H1 (cell line): ENCODE measurements around the gene CRTAP. TPM values are rescaled to one million over a fixed set of nuclear protein-coding genes. Genes with fewer than 3 reads are reported as not detected.

ENCODE experiments used
- CTCF ChIA-PET: fragments of 300-600 bp; sonication (Branson Sonifier 250); formaldehyde crosslinking; loops from one replicate; lab custom pipeline; 2021; ENCODE audit not compliant: partially characterized antibody; lab: Charles Lee
- POLR2A ChIA-PET: fragments of 300-600 bp; sonication (Branson Sonifier 250); formaldehyde crosslinking; loops from one replicate; lab custom pipeline; 2021; ENCODE audit warnings: inconsistent platforms; ENCODE audit not compliant: partially characterized antibody; lab: Charles Lee
- DNase-seq, 2 experiments: peaks; one replicate each; pipeline versions ENCODE4 v3.0.0 to v3.0.0-alpha.2; 2010 to 2022; ENCODE audit warnings: low spot score in 2 of 2, low read depth in 1 of 2, mixed read lengths in 1 of 2
- FAIRE-seq: peaks from 2 replicates; lab custom pipeline; 2011; peaks lifted over from hg19 to GRCh38; lab: Jason Lieb, UNC
- H2AFZ ChIP-seq: 2 replicates; pipeline ENCODE4 v1.8.1; 2012; ENCODE audit warnings: low read length, inconsistent platforms
- H2AK5ac ChIP-seq: 2 replicates; pipeline ENCODE4 v1.6.1; 2013; ENCODE audit warnings: low read depth, low read length
- H2BK120ac ChIP-seq: replicated peaks from 2 replicates; pipeline ENCODE3; 2013; ENCODE audit warnings: low read depth, low read length, inconsistent platforms
- H2BK12ac ChIP-seq: 2 replicates; pipeline ENCODE4 v1.6.1; 2013; ENCODE audit warnings: low read depth, low read length
- H2BK15ac ChIP-seq: 2 replicates; pipeline ENCODE4 v1.6.1; 2013; ENCODE audit warnings: low read length
- H2BK20ac ChIP-seq: 2 replicates; pipeline ENCODE4 v1.6.1; 2013; ENCODE audit warnings: low read length
- H2BK5ac ChIP-seq: 2 replicates; pipeline ENCODE4 v1.6.1; 2013; ENCODE audit warnings: low read depth, low read length
- H3K14ac ChIP-seq: 2 replicates; pipeline ENCODE4 v1.6.1; 2013; ENCODE audit warnings: inconsistent platforms; ENCODE audit not compliant: insufficient read length
- H3K18ac ChIP-seq: 2 replicates; pipeline ENCODE4 v1.6.1; 2013; ENCODE audit warnings: low read length; ENCODE audit errors: extremely low read depth
- H3K23ac ChIP-seq: 2 replicates; pipeline ENCODE4 v1.6.1; 2013; ENCODE audit warnings: inconsistent platforms; ENCODE audit not compliant: insufficient read length
- H3K23me2 ChIP-seq: 2 replicates; pipeline ENCODE4 v1.6.1; 2013; ENCODE audit warnings: low read depth, low read length
- H3K27ac ChIP-seq: 2 replicates; pipeline ENCODE4 v1.6.1; 2011; ENCODE audit warnings: low read depth, low read length, inconsistent platforms
- H3K27me3 ChIP-seq, 4 experiments: replicated peaks in 1 of 4; 1 replicate in 1 of 4; 2 replicates in 3 of 4; pipeline versions ENCODE4 v1.6.1 to v1.8.1; 2011 to 2013; ENCODE audit warnings: low read length in 3 of 4, mild to moderate bottlenecking in 3 of 4, inconsistent platforms in 2 of 4, mixed read lengths in 2 of 4, moderate library complexity in 1 of 4; ENCODE audit not compliant: control insufficient read depth in 3 of 4, insufficient read depth in 3 of 4; ENCODE audit errors: extremely low read depth in 1 of 4
- H3K36me3 ChIP-seq, 4 experiments: 2 replicates each; pipeline versions ENCODE4 v1.6.1 to v1.8.1; 2011 to 2013; ENCODE audit warnings: mild to moderate bottlenecking in 4 of 4, low read length in 3 of 4, moderate library complexity in 2 of 4, control low read depth in 1 of 4, inconsistent platforms in 1 of 4; ENCODE audit not compliant: insufficient read depth in 4 of 4, control insufficient read depth in 2 of 4
- H3K4ac ChIP-seq: replicated peaks from 2 replicates; pipeline ENCODE3; 2013; ENCODE audit warnings: low read length, low read depth, mixed read lengths, inconsistent platforms; ENCODE audit not compliant: insufficient read length
- H3K4me1 ChIP-seq, 4 experiments: replicated peaks in 1 of 4; 1 replicate in 1 of 4; 2 replicates in 3 of 4; pipeline versions ENCODE4 v1.6.1 to v1.8.1; 2011 to 2013; ENCODE audit warnings: low read length in 3 of 4, inconsistent platforms in 2 of 4, mixed read lengths in 1 of 4; ENCODE audit not compliant: insufficient read depth in 4 of 4, control insufficient read depth in 3 of 4
- H3K4me2 ChIP-seq, 2 experiments: 2 replicates each; pipeline versions ENCODE4 v1.6.1 to v1.8.1; 2011 to 2013; ENCODE audit warnings: low read depth in 2 of 2, low read length in 2 of 2, control low read depth in 1 of 2, inconsistent platforms in 1 of 2, mild to moderate bottlenecking in 1 of 2; ENCODE audit not compliant: insufficient read depth in 1 of 2
- H3K4me3 ChIP-seq, 4 experiments: fragments of 200-600, 300-600 bp in 1 of 4; sonication (generic), shearing (Covaris generic), sonication (Bioruptor Twin) in 1 of 4; 2 replicates each; pipeline versions ENCODE4 v1.5.1 to v1.8.1; 2011 to 2016; ENCODE audit warnings: low read length in 4 of 4, low read depth in 3 of 4, control low read depth in 2 of 4, inconsistent platforms in 2 of 4, mild to moderate bottlenecking in 2 of 4, mixed read lengths in 1 of 4, moderate library complexity in 1 of 4; ENCODE audit not compliant: insufficient read depth in 2 of 4; ENCODE audit errors: extremely low read depth in 1 of 4
- H3K56ac ChIP-seq: replicated peaks from 2 replicates; pipeline ENCODE3; 2013; ENCODE audit warnings: low read depth, mild to moderate bottlenecking, mixed read lengths, low read length, inconsistent platforms; ENCODE audit not compliant: insufficient read length
- H3K79me1 ChIP-seq: 2 replicates; pipeline ENCODE4 v1.6.1; 2013; ENCODE audit warnings: low read depth, low read length, control low read depth
- H3K79me2 ChIP-seq, 2 experiments: 2 replicates each; pipeline versions ENCODE4 v1.6.1 to v1.8.1; 2012 to 2013; ENCODE audit warnings: low read length in 2 of 2, mild to moderate bottlenecking in 2 of 2, inconsistent platforms in 1 of 2; ENCODE audit not compliant: insufficient read depth in 2 of 2, control insufficient read depth in 1 of 2
- H3K9ac ChIP-seq, 4 experiments: replicated peaks in 1 of 4; 1 replicate in 1 of 4; 2 replicates in 3 of 4; pipeline versions ENCODE4 v1.6.1 to v1.8.1; 2011 to 2013; ENCODE audit warnings: low read depth in 3 of 4, low read length in 3 of 4, control low read depth in 2 of 4, mild to moderate bottlenecking in 2 of 4, moderate library complexity in 2 of 4, inconsistent platforms in 1 of 4; ENCODE audit errors: extremely low read depth in 1 of 4
- H3K9me3 ChIP-seq, 2 experiments: 2 replicates each; pipeline versions ENCODE4 v1.6.1 to v1.8.1; 2012 to 2013; ENCODE audit warnings: mild to moderate bottlenecking in 2 of 2, moderate library complexity in 2 of 2, control low read depth in 1 of 2, inconsistent platforms in 1 of 2, low read depth in 1 of 2, low read length in 1 of 2, mixed read lengths in 1 of 2; ENCODE audit not compliant: insufficient read depth in 2 of 2
- H4K20me1 ChIP-seq, 2 experiments: replicated peaks in 1 of 2; 2 replicates each; pipeline versions ENCODE3 to v1.8.1; 2011 to 2013; ENCODE audit warnings: inconsistent platforms in 2 of 2, low read length in 2 of 2, mild to moderate bottlenecking in 1 of 2; ENCODE audit not compliant: insufficient read depth in 2 of 2, control insufficient read depth in 1 of 2
- H4K5ac ChIP-seq: 2 replicates; pipeline ENCODE4 v1.6.1; 2013; ENCODE audit warnings: low read length, low read depth, mixed read lengths, inconsistent platforms; ENCODE audit not compliant: insufficient read length
- H4K8ac ChIP-seq: 2 replicates; pipeline ENCODE4 v1.8.0; 2013; ENCODE audit warnings: mild to moderate bottlenecking, moderate library complexity, low read length, inconsistent platforms; ENCODE audit not compliant: insufficient read depth; ENCODE audit errors: extremely low read depth
- H4K91ac ChIP-seq: replicated peaks from 2 replicates; pipeline ENCODE3; 2013; ENCODE audit warnings: low read length, mixed read lengths, inconsistent platforms; ENCODE audit not compliant: insufficient read length
- BRCA1 ChIP-seq: IDR thresholded peaks from 2 replicates; pipeline ENCODE4 v1.6.1; 2012; ENCODE audit warnings: low read depth, low read length, improper control_type of control experiment
- CHD2 ChIP-seq: IDR thresholded peaks from 2 replicates; pipeline ENCODE4 v1.6.1; 2012; ENCODE audit warnings: low read length, improper control_type of control experiment
- GABPA ChIP-seq: IDR thresholded peaks from 2 replicates; pipeline ENCODE4 v1.6.1; 2011; ENCODE audit warnings: mild to moderate bottlenecking, low read length, moderate library complexity, borderline replicate concordance; ENCODE audit not compliant: insufficient read depth
- HDAC6 ChIP-seq: IDR thresholded peaks from one replicate; pipeline ENCODE4 v1.7.1; 2012; ENCODE audit warnings: low read depth, mild to moderate bottlenecking, inconsistent platforms, low read length, moderate library complexity
- KDM4A ChIP-seq: IDR thresholded peaks from one replicate; pipeline ENCODE4 v1.7.1; 2012; ENCODE audit warnings: low read depth, mild to moderate bottlenecking, moderate library complexity, low read length, inconsistent platforms; ENCODE audit not compliant: severe bottlenecking
- RXRA ChIP-seq: IDR thresholded peaks from 2 replicates; pipeline ENCODE4 v1.6.1; 2011; ENCODE audit warnings: low read depth, mild to moderate bottlenecking, low read length, moderate library complexity; ENCODE audit not compliant: insufficient read depth
- SAP30 ChIP-seq: fragments of 300-600 bp; sonication (generic); IDR thresholded peaks from 2 replicates; pipeline ENCODE4 v1.7.1; 2012; ENCODE audit warnings: low read length, moderate library complexity, mild to moderate bottlenecking, inconsistent platforms; ENCODE audit not compliant: insufficient read depth, insufficient replicate concordance
- SIRT6 ChIP-seq: IDR thresholded peaks from one replicate; pipeline ENCODE4 v1.7.1; 2012; ENCODE audit warnings: low read length, inconsistent platforms
- SP1 ChIP-seq: IDR thresholded peaks from 2 replicates; pipeline ENCODE4 v1.6.1; 2011; ENCODE audit warnings: low read depth, low read length
- SP2 ChIP-seq: IDR thresholded peaks from 2 replicates; pipeline ENCODE4 v1.6.1; 2012; ENCODE audit warnings: mild to moderate bottlenecking, low read length, inconsistent platforms
- WGBS, 2 experiments: shearing (Covaris generic) in 1 of 2; methylation state at CpG; one replicate each; pipeline versions ENCODE4 v1.1.6 to v1.1.7; 2013 to 2015; ENCODE audit warnings: low lambda C conversion rate in 2 of 2, mixed read lengths in 2 of 2, inconsistent platforms in 1 of 2, low coverage in 1 of 2, missing lambda C conversion rate in 1 of 2; ENCODE audit not compliant: insufficient replicate concordance in 2 of 2, insufficient coverage in 1 of 2, insufficient read length in 1 of 2; ENCODE audit errors: extremely low coverage in 1 of 2, missing lambda C conversion rate in 1 of 2; 5-methylcytosine and 5-hydroxymethylcytosine counted together
- polyA plus RNA-seq, 7 experiments: library from polyadenylated mRNA; depleted of rRNA in 3 of 7; stranded (reverse) in 5 of 7; unstranded in 2 of 7; fragments of >200 nt in 5 of 7; fragments of 200-250 nt in 2 of 7; gene quantifications; 1 replicate in 5 of 7; 2 replicates in 1 of 7; 4 replicates in 1 of 7; pipeline versions ENCODE4 v1.2.1 to v1.2.3, GENCODE V29; 2011 to 2013; ENCODE audit warnings: missing spikeins in 2 of 7, mixed read lengths in 2 of 7
- total RNA-seq: library from RNA; stranded (reverse); fragmentation: NEBNext Ultra II Directional; extraction: Animal tissue kit (Norgen Biotek cat#: 25700); gene quantifications from 2 replicates; pipeline ENCODE4 v1.2.1, GENCODE V29; 2021

The CRTAP gene
- total and polyA plus RNA-seq, 2 of the 8 experiments (the other 6 are each of a cell fraction or from before 2014, with no cell fraction given), result 159 to 188 TPM

- POLR2A ChIA-PET, result interaction anchor here (0.6 kb wide), 1 partner anchor 32 kb away, joined by 3 read pairs; no protein-coding TSS in a partner anchor
- 91% methylated on average over 3 of the region's 3 CpGs; no CpG with 5 or more reads in 1 of the 2 experiments for WGBS, 2 experiments
- Histone ChIP-seq H2BK12ac (no peak overlapping the region), H3K9ac (no peak overlapping the region), H3K14ac (no peak overlapping the region), H3K4me3 (no peak overlapping the region), H3K36me3 (no peaks in the 10 kb centered on the region), H3K9me3 (no peaks in the 10 kb centered on the region), H2AK5ac (no peak overlapping the region), H3K79me2 (no peaks in the 10 kb centered on the region), H3K4me1 (no peaks in the 10 kb centered on the region), H3K4ac (no peak overlapping the region), H3K27me3 (no peaks in the 10 kb centered on the region), H4K5ac (no peak overlapping the region), H3K23me2 (no peaks in the 10 kb centered on the region), H3K79me1 (no peaks in the 10 kb centered on the region), H2BK20ac (no peak overlapping the region), H3K23ac (no peak overlapping the region), H3K27ac (no peak overlapping the region), H2BK15ac (no peak overlapping the region), H3K4me2 (no peak overlapping the region), H3K18ac (no peak overlapping the region), H4K91ac (no peak overlapping the region), H2AFZ (no peak overlapping the region), H2BK5ac (no peak overlapping the region), H4K20me1 (no peaks in the 10 kb centered on the region), H4K8ac (no peak overlapping the region), H2BK120ac (no peak overlapping the region), H3K56ac (no peak overlapping the region)
- FAIRE-seq (no peak), DNase-seq (no peak)
- CTCF ChIA-PET, result interaction anchor here (1.5 kb wide), 1 partner anchor 28 kb away, joined by 3 read pairs; no protein-coding TSS in a partner anchor
- TF ChIP-seq BRCA1, result no peak
- no peak for TF ChIP-seq RXRA
- no peak for TF ChIP-seq SIRT6
- TF ChIP-seq CHD2, result no peak
- no peak for TF ChIP-seq GABPA
- TF ChIP-seq HDAC6, result no peak
- TF ChIP-seq SAP30, result no peak
- TF ChIP-seq SP2, result no peak
- TF ChIP-seq KDM4A, result no peak
- TF ChIP-seq SP1, result no peak
Measured at GRCh38 chr3:33159981-33160380, 46.2 kb downstream of the CRTAP start.
